Skeletal muscle cell (primary cell): ENCODE data around the gene ADAMTSL1.

Experiments
- DNase-seq: peaks from one replicate; pipeline ENCODE4 v3.0.0-alpha.2; 2010; ENCODE audit warnings: low read depth
- H3K4me3 ChIP-seq: 2 replicates; pipeline ENCODE4 v1.5.1; 2011; ENCODE audit warnings: low read depth, mild to moderate bottlenecking, control low read depth, low read length, moderate library complexity

The ADAMTSL1 gene

DNA sequence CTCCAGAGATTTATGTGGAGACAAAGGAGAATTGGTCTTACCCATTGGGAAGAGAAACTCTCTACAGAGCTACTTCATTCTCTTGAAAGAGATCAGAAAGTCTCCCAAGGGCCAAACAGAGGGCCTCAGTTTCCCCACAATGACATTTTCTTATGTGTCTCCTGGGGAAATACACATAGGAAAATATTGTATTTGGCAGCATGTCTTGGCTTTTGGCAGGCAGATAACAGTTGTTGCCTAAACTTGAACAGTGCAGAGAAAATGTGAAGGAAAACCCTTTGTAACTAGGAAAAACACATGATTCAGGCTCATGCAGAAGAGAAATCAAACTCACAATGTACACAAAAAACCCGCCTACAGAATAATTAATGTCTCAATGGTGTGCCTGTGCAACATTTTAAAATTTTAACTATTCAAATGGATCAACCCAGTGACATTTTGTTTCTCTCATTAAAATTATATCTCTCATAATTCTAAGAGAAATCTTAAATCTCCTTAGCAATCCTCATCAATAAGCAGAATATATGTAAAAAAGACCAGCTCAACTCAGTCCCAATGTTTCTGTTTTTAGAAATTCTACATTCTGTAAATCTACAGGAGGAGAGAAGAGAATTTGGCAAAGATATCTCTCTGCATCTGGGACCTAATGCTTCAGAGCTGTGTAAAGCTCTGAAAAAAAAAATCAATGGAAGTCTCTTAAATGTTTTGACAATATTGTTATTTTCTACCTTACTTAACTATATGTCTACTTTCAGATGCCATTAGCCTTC is 205.1 kb downstream of the ADAMTSL1 start:
- DNase-seq = no peak
- no peak overlapping the region for H3K4me3 ChIP-seq

DNA sequence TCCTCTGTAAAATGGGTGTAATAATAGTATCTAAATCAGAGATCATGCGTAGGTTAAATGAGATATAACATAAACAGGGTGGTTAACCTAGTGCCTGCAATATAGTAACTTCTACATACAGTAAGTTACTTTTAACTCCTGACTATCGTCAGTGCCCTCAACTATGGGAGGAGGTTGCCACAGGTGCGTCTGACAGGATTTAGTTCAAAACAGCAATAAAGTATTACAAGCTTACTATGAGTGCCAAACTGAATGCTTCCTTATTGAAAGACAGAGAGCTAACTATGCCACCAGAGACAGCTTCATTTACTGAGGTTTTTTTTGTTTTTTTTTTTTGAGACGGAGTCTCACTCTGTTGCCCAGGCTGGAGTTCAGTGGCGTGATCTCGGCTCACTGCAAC is 209.0 kb downstream of the ADAMTSL1 start:
- H3K4me3 ChIP-seq = no peak overlapping the region

DNA sequence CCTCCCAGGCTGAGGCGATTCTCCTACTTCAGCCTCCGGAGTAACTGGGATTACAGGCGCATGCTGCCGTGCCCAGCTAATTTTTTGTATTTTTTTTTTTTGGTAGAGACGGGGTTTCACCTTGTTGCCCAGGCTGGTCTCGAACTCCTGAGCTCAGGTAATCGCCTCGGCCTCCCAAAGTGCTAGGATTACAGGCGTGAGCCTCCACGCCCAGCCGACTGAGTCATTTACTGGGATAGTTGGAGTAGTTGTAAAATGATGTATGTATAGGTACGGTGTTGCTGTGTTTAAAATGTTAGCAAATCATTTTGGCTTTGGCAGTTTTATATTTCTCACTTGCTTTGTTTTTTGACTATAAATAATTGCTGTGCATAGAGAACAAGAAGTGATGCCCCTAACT is 209.4 kb downstream of the ADAMTSL1 start:
- no peak overlapping the region for H3K4me3 ChIP-seq
- no peak for DNase-seq

More for the DNA sequence above, 209.0 kb downstream of the ADAMTSL1 start:
- no peak for DNase-seq

DNA sequence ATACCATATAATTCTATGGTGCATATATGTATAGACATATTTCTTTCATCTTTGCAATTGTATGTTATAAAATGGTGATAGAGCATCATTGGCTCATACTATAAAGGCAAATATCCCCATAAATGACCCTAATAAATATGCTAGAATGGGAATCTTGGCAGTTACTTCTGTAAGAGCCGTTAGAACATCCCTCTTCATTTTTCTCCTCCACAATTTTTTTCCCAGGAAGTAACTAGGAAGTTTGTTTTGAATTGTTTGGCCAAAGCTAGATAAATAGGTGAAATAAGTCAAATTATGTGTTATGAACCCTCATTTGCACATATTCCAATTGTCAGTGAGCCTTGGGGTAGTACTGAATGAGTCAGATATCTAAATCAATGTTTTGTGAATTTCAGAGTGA is 209.9 kb downstream of the ADAMTSL1 start:
- no peak for DNase-seq

DNA sequence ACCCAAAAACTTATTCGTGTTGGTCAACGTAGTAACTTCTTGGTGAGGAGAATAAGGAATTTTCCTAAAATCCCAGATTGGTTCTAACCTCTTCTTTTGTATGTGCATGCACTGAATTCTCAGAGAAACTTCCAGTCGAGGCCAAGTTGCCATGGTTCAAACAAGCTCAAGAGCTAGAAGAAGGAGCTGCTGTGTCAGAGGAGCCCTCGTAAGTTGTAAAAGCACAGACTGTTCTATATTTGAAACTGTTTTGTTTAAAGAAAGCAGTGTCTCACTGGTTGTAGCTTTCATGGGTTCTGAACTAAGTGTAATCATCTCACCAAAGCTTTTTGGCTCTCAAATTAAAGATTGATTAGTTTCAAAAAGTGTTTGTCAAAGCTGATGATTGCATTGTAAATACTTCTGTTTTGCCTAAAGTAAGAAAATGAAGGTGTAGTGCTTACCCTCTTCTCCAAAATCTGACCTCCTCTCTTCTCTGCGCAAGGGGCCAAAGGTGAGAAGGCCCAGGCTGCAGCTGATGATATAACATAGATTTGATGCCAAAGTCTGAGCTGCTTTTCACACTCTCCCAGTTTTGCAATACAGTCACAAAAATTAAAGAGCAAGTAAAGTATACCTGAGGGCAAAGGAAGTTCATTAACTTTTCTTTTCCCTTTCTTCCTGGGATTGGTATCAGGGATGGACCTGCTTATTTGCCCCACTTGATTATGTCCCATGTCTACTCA is 210.8 kb downstream of the ADAMTSL1 start:
- no peak overlapping the region for H3K4me3 ChIP-seq
- no peak for DNase-seq

More for the DNA sequence above, 209.9 kb downstream of the ADAMTSL1 start:
- no peak overlapping the region for H3K4me3 ChIP-seq

DNA sequence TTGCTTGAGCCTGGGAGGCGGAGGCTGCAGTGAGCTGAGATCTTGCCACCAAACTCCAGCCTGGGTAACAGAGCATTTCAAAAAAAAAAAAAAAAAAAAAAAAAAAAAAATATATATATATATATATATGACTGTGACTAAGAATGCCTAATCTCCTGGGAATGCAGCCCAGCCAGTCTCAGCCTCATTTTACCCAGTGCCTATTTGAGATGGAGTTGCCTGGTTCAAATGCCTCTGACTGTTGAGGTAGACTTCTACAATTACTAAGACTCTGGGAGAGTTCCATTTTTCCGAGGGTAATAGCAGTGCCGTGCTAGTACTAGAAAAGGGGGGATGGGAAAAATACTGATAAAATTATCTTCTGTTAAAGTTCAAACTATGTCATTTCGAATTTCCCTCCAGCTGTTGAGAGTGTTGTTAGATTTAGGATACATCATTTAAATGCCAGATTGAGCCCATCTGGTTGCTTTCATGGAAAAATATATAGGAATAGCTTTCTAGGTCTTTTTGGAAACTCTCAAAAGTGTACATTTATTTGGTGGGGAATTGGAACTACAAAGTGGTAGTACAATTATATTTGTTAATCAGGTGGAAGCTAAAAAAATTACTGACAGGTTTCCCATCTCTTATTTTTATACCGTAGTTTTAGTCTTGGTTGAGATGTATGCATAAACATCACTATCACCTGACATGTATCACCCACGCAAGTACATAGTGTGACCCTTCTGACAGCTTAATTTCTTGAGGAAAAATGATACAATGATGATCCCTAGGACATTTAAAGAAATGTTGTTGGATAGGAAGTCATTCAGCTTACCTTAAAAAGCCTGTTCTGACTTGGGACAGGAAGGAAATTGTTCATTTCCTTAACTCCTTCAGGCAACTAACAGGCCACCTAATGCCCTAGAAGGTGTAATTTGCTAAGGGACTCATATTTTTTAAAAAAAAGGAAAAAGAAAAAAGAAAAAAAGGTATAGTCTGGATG is 214.9 kb downstream of the ADAMTSL1 start:
- DNase-seq = no peak

DNA sequence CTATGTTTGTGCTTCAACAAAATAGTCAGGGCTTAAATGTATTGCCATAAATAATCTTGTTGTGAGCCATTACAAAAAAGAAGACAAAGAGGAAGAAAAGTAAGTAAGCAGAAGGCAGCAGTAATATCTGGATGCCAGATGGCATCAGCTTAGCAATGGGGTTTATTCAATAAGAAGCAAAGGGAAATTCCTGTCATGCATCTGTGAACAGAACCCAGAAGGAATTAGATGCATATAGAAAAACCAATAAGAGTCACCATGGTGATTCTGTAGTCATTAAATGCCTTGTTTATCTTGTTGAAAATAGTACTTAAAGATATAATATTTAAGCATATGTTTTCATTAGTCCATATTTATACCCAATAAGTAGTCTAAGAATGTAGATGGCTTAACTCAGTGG is 216.0 kb downstream of the ADAMTSL1 start:
- DNase-seq = no peak
- H3K4me3 ChIP-seq = no peak overlapping the region

More for the DNA sequence above, 214.9 kb downstream of the ADAMTSL1 start:
- H3K4me3 ChIP-seq = no peak overlapping the region

DNA sequence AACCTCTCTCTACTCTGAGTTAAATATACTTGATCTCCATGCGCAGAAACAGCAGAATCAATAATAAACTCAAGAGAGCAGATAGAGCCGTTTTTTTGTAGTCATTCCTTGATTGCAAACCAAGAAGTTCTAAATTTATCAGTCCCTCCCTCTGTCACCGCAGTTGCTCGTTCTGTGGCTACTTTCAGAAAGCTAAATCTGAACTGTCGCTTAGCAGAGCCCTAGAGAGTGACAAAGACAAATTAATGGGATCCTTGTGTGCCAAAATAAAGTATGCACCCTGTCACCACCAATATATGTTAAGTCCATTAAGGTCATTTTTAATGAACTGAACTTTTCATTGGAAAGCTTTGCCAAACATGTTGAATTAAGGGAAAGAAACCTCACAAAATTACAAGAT is 218.3 kb downstream of the ADAMTSL1 start:
- H3K4me3 ChIP-seq = no peak overlapping the region

DNA sequence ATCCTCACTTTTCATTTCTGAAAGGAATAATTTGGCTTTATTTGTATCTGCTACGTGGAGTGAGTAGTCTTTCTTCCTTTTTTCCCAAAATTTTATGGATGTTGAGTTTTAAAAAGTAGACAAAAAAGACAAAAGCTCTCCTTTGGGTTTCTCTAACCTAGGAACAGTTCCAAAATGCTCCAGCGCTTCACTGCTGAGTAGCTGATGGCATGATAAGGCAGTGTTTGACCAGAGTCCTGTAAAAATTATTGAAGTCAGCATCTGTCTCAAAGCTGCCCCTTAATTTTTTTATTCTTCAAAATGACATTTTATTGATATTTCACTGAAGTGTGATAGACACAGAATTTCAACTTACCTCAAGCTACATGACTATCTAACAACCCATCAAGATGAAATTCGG is 219.0 kb downstream of the ADAMTSL1 start:
- no peak overlapping the region for H3K4me3 ChIP-seq
- no peak for DNase-seq

More for the DNA sequence above, 218.3 kb downstream of the ADAMTSL1 start:
- no peak for DNase-seq

DNA sequence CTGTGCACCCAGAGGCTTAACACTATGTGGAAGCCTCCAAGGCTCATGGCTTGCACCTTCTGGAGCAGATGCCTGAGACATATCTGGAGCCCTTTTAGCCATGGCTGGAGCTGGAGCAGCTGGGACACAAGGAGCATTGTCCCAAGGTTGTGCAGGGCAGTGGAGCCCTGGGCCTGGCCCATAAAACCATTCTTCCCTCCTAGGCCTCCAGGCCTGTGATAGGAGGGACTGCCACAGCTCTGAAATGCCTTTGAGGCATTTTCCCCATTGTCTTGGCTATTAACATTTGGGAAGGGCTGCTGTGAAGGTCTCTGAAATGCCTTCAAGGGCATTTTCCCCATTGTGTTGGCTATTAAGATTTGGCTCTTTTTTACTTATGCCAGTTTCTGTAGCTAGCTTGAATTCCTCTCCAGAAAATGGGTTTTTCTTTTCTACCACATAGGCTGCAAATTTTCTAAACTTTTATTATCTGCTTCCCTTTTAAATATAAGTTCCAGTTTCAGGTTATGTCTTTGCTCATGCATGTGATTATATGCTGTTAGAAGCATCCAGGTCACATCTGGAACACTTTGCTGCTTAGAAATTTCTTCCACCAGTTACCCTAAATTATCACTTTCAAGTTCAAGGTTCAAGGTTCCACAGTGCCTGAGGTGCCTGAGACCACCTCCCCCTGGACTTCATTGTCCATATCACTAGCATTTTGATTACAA is 221.2 kb downstream of the ADAMTSL1 start:
- no peak for DNase-seq
- no peak overlapping the region for H3K4me3 ChIP-seq

DNA sequence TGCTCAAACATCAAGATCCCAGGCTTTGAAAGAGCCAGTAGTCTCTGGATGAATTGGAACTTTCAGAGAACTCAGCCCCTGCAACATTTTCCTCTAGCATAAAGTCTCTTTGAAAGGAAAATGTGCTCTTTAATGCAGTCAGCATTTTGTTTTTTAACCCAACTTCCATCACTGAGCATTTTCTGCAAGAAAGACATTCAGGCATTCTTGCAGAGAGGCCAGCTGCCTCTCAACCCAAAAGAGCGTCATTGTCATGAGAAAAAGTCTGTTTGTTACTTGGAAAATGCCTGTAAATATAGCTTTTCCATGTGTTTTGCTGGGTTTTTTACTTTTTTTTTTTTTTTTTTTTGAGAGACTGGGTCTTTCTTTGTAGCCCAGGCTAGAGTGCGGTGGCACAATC is 225.0 kb downstream of the ADAMTSL1 start:
- no peak for DNase-seq
- no peak overlapping the region for H3K4me3 ChIP-seq

DNA sequence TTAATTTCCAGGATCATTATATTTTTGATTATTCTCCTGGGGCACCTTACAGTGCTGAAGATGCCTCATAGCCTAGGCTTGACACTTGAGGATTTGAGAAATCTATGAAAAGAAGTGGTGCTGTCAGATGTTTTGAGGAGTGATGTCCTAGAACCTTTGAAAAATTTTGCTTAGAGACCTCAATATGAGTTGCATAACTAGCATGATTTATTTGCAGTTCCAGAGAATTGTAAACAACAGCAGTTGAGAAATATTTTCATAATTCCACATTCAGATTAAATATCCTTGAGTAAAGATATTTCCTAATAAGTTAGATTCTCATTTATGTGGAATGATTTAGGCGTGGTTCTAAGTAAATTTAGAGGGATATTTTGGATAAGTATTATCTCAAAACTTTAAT is 225.8 kb downstream of the ADAMTSL1 start:
- DNase-seq = no peak
- no peak overlapping the region for H3K4me3 ChIP-seq

DNA sequence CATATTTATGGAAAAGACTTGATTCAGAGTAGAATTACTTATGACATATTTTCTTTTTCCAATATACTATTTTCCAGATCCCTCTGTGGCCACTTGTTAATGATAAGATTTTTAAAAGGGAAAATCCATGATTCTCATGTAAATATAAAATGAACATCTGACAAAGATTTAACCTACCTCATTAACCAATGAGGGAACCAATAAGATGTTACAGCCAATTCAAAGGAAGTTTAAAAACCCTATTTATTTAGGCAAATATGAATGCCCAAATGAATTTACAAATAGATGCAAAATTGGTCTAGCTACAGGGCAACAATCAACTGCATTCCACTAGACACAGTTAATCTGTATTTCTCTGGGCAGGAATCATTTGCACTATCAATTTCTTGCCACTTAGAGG is 226.8 kb downstream of the ADAMTSL1 start:
- no peak for DNase-seq
- H3K4me3 ChIP-seq = no peak overlapping the region

DNA sequence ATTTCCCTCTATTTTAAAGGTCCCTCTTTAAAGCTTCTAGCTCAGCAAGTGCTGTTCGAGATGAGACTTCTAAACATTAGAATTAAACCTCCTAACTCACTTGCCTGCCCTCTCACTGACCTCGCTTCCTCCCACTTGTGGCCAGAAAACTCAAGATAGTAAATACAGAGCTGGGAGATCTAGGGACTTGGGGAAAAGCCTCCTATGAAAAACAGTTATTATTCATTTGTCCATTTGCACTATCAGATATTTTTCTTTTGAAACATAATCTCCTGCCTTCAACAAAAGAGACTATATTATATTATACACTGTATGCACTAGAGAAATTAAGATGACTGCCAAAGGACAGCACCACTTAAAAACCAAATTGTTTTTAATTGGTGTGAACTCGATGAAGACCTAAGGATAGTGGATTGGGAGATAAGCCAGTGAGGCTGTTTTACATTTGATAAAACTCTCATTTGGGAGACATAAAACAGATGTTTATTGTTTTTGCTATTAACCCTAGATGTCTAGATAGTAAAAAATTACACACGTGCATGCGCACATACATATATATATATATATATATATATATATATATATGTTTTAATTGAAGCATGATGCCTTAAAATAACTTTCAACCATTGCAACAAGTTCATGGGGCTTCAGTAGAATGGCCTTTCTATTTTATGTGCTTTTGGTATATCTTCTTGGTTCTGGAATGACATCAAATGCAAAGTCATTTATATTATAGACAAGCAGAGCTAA is 229.4 kb downstream of the ADAMTSL1 start:
- DNase-seq = no peak
- no peak overlapping the region for H3K4me3 ChIP-seq

DNA sequence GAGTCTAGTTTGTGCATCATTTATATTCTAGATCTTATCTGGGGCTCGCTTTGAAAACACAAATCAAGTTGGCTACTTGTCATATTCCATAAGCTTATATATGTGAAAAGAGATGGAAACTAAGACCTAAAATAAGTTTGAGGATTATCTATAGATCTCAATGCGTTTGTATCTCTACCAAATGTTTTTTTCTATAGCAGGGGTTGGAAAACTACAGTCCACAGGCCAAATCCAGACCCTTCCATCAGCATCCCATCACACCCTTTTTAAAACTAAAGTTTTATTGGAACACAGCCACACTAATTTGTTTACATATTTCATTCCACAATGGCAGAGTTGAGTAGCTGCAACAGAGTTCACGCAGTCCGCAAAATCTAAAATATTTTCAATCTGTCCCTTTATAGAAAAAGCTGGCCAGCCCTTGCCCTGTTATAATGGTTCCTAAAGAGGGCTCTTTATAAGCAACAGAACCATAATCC is 230.0 kb downstream of the ADAMTSL1 start:
- DNase-seq = no peak
- no peak overlapping the region for H3K4me3 ChIP-seq

DNA sequence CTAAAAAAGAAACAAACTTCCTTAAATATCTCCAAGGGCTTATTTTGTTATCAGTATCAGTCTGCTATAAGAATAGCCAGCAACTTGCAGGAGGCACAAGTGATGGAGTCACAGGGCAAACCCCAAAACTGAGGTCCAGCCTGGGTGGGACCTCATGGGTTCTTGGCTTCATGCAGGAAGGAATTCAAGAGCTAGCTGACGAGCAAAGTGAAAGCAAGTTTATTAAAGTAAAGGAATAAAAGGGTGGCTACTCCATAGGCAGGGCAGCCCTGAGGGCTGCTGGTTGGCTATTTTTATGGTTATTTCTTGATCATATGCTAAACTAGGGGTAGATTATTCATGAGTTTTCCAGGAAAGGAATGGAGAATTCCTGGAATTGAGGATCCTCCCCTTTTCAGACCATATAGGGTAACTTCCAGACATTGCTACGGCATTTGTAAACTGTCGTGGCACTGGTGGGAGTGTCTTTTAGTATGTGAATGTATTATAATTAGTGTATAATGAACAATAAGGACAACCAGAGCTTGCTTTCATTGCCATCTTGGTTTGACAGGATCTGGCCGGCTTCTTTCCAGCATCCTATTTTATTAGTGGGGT is 231.9 kb downstream of the ADAMTSL1 start:
- no peak overlapping the region for H3K4me3 ChIP-seq
- DNase-seq = no peak

DNA sequence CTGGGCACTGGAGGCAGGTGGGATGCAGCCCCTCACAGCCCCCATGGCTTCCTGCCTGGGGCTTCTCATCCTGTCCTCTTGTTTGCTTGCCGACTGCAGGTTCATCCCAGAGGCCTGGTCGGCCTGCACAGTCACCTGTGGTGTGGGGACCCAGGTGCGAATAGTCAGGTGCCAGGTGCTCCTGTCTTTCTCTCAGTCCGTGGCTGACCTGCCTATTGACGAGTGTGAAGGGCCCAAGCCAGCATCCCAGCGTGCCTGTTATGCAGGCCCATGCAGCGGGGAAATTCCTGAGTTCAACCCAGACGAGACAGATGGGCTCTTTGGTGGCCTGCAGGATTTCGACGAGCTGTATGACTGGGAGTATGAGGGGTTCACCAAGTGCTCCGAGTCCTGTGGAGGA is 232.7 kb downstream of the ADAMTSL1 start:
- no peak overlapping the region for H3K4me3 ChIP-seq
- DNase-seq = no peak

DNA sequence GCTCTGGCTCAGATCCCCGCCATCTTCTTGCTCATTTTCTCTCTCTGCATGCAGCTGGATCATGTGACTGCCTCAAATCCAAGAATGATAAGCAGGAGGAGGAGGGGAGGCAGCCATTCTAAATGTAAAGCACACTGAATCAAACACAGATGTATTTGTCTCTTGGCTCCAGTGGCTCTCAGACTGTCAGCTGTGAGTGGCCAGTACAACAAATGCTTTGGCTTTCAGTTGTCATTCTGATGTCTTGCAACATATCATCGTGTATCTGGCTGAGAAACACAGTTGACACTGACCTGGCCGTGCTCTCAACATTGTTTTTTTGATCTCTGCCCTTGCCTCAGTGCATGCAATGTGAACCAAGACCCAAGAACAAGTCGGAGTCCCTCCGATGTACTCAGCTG is 233.1 kb downstream of the ADAMTSL1 start:
- DNase-seq = no peak
- no peak overlapping the region for H3K4me3 ChIP-seq
